Occipital lobe (tissue), 2 donors: Measurements from ENCODE around the gene MRPS7. TPM values are rescaled to one million over a fixed set of nuclear protein-coding genes. Genes with fewer than 3 reads are reported as not detected.
"Not testable (repeated sequence)": the region's sequence is repeated elsewhere in the genome, so short reads cannot be mapped to it uniquely, and the experiment has no call there.

ENCODE experiments used
- DNase-seq: peaks from one replicate; lab custom pipeline; 2025; lab: John Stamatoyannopoulos, UW
- total RNA-seq: library from RNA; depleted of rRNA; stranded (reverse); fragments of >200 nt; gene quantifications from one replicate; pipeline ENCODE4 v1.2.3, GENCODE V29; 2014

The MRPS7 gene
- total RNA-seq, 1 donor from 2014 or later, result 29.5 TPM

DNA sequence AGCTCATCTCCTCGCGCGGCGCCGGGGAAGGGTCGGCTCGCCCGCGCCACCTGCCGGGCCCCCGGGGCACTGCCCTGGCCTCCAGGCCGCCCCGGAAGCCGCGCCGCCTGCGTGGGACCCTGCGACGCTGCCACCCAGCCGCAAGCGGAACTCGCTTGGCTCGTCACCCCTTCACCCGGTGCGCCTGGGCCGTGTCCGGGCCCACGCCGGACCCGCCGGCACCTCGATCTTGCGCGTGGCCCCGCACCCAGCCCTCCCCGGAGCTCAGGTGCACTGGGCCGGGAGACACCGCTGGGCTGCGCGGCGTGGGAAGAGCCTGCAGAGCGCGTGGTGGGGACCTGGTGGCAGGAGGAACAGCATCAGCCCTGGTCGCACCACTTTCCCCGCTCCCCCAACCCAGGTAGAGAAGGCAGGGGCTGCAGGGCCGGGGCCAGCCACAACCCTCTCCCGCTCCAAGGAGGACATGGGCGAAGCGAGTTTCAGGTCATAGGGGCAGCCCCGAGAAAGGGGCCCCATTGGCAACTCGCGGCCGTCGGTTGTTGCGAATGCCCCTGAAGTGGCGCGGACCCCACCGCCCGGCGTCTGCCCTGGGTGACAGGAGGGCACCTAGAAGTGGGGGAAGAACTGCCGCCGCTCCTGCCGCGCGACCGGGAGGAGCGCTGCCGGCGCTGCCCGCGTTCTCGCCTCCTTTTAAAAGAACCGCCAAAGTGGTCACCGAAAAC lies 9.7 kb downstream of the MRPS7 start:
- DNase-seq, result peak; percentile 66

DNA sequence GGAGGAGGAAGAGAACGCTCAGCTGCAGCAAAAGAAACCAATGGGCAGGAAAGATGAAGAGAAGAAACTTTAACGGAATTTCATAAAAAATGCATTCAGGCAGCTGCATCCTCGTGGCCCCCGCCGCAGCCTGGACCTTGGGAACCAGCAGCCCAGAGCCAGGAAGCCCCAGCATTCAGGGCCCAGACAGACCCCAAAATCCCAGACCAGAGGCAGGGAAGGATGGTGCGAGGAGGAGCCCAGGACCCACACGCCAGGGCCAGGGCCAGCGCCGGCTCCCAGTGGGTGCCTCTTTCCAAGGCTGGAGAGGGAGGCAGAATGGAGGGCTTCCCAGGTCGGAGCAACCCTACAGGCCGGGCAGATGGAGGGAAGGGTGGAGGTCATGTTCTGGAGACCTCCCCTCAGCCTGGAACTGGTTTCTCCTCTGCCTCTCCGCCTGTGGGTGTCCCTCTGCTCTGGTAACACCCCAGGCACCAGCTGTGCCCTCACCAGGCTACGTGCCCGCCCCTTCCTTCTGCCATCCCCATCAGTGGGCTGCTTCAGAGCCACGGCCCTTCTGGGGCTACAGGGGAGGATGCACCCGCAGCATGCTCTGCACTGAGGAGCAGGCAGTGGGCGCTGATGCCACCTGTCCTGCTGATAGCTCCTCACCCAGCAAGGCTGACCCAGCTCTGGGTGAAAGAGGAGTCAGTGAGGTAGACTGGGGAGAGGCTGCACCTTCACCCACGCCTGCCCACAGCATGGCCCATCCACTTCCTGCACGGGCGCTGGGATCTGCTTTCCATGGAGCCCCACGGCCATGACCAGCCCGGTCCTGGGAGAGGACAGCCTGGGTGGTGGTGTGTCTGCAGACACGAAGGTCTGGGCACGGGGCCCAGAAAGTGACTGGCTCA lies 10.5 kb downstream of the MRPS7 start:
- DNase-seq, result peak; percentile 43

- DNase-seq, result no peak
Observed at GRCh38 chr17:75272848-75273184, 11.1 kb downstream of the MRPS7 start.

DNA sequence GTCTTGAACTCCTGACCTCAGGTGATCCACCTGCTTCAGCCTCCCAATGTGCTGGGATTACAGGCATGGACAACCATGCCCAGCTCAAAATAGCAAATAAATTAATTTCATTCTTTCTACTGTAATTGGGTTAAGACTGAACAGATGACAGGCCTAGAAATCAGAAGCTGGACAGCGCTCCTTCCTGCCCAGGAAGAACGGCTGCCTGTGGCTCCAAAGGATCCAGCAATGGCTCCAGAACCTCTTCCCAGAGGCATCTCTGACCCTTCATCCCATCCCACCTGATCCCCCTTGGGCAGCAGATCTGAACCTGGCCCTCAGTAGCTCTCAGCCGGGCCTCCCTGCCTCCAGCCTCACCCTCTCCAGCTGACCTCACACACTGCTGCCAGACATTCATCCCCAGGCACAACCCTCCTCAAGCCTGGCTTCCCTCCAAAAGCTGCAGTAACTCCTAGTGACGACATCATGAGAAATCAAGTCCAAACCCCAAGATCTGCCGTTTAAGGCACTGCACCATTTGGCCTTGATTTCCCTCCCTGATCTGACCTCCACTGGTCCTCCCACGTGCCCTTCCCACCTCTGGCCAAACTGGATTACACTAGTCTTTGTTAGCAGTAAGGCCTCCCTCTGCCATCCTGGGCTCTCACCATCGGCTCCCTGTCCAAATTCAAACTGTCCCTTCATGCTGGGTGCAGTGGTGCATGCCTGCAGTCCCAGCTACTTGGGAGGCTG lies 12.5 kb downstream of the MRPS7 start:
- no peak for DNase-seq

GRCh38 chr17:75277664-75278071 lies 16.0 kb downstream of the MRPS7 start:
- DNase-seq, result no peak

- not testable (repeated sequence) for DNase-seq
Observed at GRCh38 chr17:75280189-75280588, 18.5 kb downstream of the MRPS7 start.

GRCh38 chr17:75285123-75285522 lies 23.4 kb downstream of the MRPS7 start:
- DNase-seq, result no peak

DNA sequence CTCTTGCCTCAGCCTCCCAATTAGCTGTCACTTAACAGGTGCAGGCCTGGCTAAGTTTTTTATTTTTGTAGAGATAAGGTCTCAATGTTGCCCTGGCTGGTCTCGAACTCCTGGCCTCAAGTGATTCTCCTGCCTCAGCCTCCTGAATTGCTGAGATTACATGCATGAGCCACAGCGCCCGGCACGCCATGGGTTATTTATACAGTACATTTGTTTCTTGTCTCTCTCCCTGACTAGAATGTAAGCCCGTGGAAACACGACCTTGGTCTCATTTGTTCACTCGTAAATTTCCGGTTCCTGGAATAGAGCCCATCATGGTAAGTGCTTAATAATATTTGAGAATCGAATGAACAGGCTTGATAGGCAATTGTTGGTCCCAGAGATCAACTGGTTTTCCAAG lies 25.5 kb downstream of the MRPS7 start:
- no peak for DNase-seq

- DNase-seq, result no peak
Observed at GRCh38 chr17:75288359-75288758, 26.7 kb downstream of the MRPS7 start.

DNA sequence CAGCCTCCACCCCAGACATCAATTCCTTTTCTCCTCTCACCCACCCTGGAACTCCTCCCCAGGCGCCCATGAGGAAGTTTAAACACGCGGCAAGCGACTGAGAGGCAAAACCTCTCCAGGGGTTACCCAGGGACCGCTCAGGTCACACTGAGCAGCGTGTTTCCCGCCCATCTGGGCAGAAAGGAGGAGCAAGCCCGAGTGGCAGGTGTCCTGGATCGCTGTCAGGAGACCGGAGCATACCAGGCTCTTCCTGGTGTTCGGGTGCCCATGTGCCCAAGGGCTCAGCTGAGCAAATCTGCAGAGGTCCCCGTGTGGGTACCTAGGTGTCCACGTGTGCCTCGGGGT lies 27.1 kb downstream of the MRPS7 start:
- DNase-seq, result peak; percentile 71

DNA sequence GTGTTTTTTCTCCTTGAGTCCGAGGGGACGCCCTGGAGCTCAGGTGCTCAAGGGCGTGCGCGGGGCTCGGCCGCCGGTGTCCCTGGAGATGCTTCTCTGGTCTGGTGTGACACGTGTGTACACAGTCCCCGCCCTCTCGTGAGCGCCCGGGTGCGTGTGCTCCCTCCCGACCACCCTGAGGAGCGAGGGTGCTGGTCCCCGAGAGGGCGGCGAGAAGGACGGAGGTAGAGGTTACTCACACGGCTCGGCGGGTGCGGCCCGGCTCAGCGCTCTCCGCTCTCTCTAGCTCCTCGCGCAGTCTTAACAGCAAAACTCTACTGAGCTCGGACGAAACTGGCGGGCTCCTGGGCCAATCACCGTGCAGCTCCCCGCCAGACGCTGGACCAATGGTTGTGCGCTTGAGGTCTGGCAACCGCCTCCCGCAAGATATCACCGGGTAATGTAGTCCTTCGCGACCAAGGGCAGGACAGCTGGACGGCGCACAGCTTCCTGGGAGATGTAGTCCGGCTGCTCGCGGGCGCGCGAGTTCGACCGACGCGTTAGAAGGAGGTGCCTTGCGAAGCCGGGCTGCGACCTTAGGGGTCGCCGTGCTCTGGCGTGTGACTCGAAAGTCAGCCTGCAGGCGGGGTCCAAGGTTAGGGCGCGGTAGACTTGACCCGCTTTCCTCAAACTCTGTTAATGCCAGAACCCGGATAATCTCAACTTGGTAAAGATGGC lies 27.6 kb downstream of the MRPS7 start, which contains the start of gene SLC25A19:
TSS of gene SLC25A19 (minus strand) at position 319 of the 717 bp plus-strand sequence. CDS start 2,669 bp downstream, outside the sequence.
- peak; percentile 97 for DNase-seq

DNA sequence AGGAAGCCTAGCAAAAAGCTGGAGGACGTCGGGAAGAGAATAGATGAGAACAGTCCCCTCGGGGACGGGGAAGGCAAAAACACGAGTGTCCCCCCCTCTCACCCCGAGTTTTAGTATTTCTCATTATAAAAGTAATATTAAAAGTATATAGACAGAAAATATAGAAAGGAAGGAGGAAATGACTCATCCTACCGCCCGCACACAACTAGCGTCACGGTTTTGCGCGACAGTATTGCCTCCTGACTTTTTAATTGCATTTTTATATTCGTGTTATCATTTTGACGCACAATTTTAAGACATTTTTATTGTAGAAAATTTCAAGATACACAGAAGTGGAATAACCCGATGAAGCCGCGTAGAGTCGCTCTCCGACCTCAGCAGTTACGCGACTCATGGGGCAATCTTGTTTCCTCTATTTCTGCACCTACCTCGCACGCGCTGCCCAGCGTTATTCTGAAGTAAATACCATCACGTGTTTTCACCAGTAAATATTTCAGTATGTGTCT lies 28.2 kb downstream of the MRPS7 start:
- no peak for DNase-seq

DNA sequence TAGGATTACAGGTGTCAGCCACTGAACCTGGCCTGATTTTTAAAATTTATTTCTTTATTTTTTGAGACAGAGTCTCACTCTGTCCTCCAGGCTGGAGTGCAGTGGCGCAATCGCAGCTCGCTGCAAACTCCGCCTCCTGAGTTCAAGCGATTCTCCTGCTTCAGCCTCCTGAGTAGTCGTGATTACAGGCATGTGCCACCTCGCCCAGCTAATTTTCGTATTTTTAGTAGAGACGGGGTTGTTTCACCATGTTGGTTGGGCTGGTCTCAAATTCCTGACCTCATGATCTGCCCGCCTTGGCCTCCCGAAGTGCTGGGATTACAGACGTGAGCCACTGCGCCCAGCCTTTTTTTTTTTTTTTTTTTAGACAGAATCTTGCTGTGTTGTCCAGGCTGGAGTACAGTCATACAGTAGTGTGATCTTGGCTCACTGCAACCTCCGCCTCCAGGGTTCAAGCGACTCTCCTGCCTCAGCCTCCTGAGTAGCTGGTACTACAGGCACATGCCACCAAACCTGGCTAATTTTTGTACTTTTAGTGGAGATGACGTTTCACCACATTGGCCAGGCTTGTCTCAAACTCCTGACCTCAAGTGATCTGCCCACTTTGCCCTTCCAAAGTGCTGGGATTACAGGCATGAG lies 31.2 kb downstream of the MRPS7 start:
- DNase-seq, result not testable (repeated sequence)

- no peak for DNase-seq
Observed at GRCh38 chr17:75295201-75296158, 33.8 kb downstream of the MRPS7 start.

GRCh38 chr17:75300280-75300679 lies 38.6 kb downstream of the MRPS7 start:
- DNase-seq, result no peak

- DNase-seq, result no peak
Observed at GRCh38 chr17:75301049-75301448, 39.4 kb downstream of the MRPS7 start.

DNA sequence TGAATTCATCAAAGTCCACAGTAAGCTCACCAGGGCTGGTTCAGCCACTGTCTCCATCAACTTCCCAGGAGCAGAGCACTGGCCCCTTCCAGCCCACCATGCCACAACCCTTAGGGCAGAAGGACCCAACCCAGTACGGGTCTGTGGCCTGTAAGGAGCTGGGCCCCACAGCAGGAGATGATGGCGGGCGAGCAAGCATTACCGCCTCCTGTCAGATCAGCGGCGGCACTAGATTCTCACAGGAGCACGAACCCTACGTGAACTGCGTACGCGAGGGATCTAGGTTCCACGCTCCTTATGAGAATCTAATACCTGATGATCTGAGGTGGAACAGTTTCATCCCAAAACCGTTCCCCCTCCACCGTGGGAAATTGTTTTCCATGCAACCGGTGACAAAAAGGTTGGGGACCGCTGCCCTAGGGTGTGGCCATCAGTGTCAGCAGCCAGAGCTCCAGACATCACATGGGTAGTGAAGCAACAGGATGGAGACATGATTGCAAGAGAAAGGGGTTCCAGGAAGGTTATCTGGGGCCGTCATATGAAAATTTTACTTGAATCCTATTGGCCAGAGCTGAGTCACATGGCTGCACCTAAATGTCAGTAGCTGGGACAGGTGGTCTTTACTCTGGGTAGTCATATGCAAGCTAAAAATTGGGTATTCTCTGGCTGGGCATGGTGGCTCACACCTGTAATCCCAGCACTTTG lies 40.0 kb downstream of the MRPS7 start:
- no peak for DNase-seq

- DNase-seq, result no peak
Observed at GRCh38 chr17:75307957-75308731, 46.5 kb downstream of the MRPS7 start.
